GM12878 (cell line): ENCODE results near the gene MUC13. TPM values are rescaled to one million over a fixed set of nuclear protein-coding genes. Genes with fewer than 3 reads are reported as not detected.

Experiments
- ATAC-seq: fragments of 200-7000 bp; cut with Tn5 transposase; 3 replicates; pipeline ENCODE4 v1.9.1; 2020; ENCODE audit warnings: mild to moderate bottlenecking, moderate library complexity
- BruUV-seq: library from RNA; stranded (reverse); fragments of 400-500 nt; replicated peaks from 2 replicates; lab custom pipeline; 2021; lab: Mats Ljungman, UMichigan
- CTCF ChIA-PET: fragments of 300-600 bp; sonication (Branson Sonifier 250); formaldehyde crosslinking; extraction: SDS; loops from one replicate; lab custom pipeline; 2021; ENCODE audit warnings: inconsistent platforms; lab: Yijun Ruan, JAX
- POLR2A ChIA-PET: fragments of 350-600 bp; formaldehyde crosslinking; extraction: SDS; loops from one replicate; lab custom pipeline; 2021; ENCODE audit warnings: inconsistent platforms; lab: Charles Lee
- RAD21 ChIA-PET: fragments of 300-600 bp; sonication (Branson Sonifier 250); formaldehyde crosslinking; loops from one replicate; lab custom pipeline; 2023; ENCODE audit warnings: antibody characterized with exemption; ENCODE audit not compliant: unreplicated experiment; lab: Charles Lee
- SMC1A ChIA-PET: fragments of 300-600 bp; sonication (Branson Sonifier 250); formaldehyde crosslinking; loops from one replicate; lab custom pipeline; 2023; ENCODE audit not compliant: unreplicated experiment, uncharacterized antibody; lab: Charles Lee
- DNase-seq: peaks from one replicate; pipeline ENCODE4 v3.0.0-alpha.2; 2011; ENCODE audit warnings: low read depth, low spot score
- FAIRE-seq: peaks from 3 replicates; lab custom pipeline; 2011; peaks lifted over from hg19 to GRCh38; lab: Jason Lieb, UNC
- H2AFZ ChIP-seq: 2 replicates; pipeline ENCODE4 v1.6.0; 2011; ENCODE audit warnings: low read depth, low read length, control low read depth; ENCODE audit not compliant: control insufficient read depth
- H3K27ac ChIP-seq: 2 replicates; pipeline ENCODE4 v1.5.1; 2011; ENCODE audit warnings: control low read depth; ENCODE audit not compliant: control insufficient read depth, insufficient read depth
- H3K27me3 ChIP-seq, 2 experiments: replicated peaks in 1 of 2; 2 replicates each; pipeline versions ENCODE4 v1.6.0 to v1.6.1; 2011; ENCODE audit warnings: low read length in 1 of 2; ENCODE audit not compliant: control insufficient read depth in 2 of 2, insufficient read depth in 2 of 2
- H3K36me3 ChIP-seq, 2 experiments: 2 replicates each; pipeline ENCODE4 v1.5.1; 2011; ENCODE audit warnings: low read length in 1 of 2; ENCODE audit not compliant: control insufficient read depth in 2 of 2, insufficient read depth in 2 of 2
- H3K4me1 ChIP-seq: 2 replicates; pipeline ENCODE4 v1.6.1; 2011; ENCODE audit warnings: mild to moderate bottlenecking, low read length, moderate library complexity, mixed read lengths; ENCODE audit not compliant: control insufficient read depth, insufficient read depth
- H3K4me2 ChIP-seq: 2 replicates; pipeline ENCODE4 v1.6.0; 2011; ENCODE audit warnings: control low read depth; ENCODE audit not compliant: control insufficient read depth, insufficient read depth
- H3K4me3 ChIP-seq: fragments of 200-600 bp; sonication (generic); 2 replicates; pipeline ENCODE4 v1.5.1; 2016
- H3K79me2 ChIP-seq: 2 replicates; pipeline ENCODE4 v1.6.0; 2011; ENCODE audit warnings: low read length; ENCODE audit not compliant: control insufficient read depth, insufficient read depth
- H3K9ac ChIP-seq: 2 replicates; pipeline ENCODE4 v1.8.0; 2011; ENCODE audit warnings: low read length, control low read depth, mixed read lengths; ENCODE audit not compliant: control insufficient read depth, insufficient read depth
- H3K9me3 ChIP-seq: replicated peaks from 3 replicates; pipeline ENCODE4 v1.5.1; 2011; ENCODE audit warnings: mild to moderate bottlenecking, low read length; ENCODE audit not compliant: control insufficient read depth, insufficient read depth
- H4K20me1 ChIP-seq: 2 replicates; pipeline ENCODE4 v1.6.0; 2011; ENCODE audit not compliant: control insufficient read depth, insufficient read depth
- FOXK2 ChIP-seq: fragments of 450-650 bp; IDR thresholded peaks from 2 replicates; pipeline ENCODE4 v1.6.1; 2017; ENCODE audit warnings: mild to moderate bottlenecking, moderate library complexity
- IRF3 ChIP-seq: fragments of 450-650 bp; IDR thresholded peaks from 2 replicates; pipeline ENCODE4 v1.6.1; 2014; ENCODE audit warnings: mild to moderate bottlenecking
- KAT2A ChIP-seq: conservative IDR thresholded peaks from 2 replicates; pipeline ENCODE4 v1.6.1; 2011; ENCODE audit warnings: low read depth, low read length; ENCODE audit not compliant: control insufficient read depth
- MEF2B ChIP-seq: fragments of 450-650 bp; IDR thresholded peaks from 2 replicates; pipeline ENCODE4 v1.6.1; 2018; ENCODE audit warnings: mild to moderate bottlenecking, moderate library complexity; ENCODE audit not compliant: partially characterized antibody, poor library complexity, severe bottlenecking
- MLLT1 ChIP-seq: fragments of 450-650 bp; IDR thresholded peaks from 2 replicates; pipeline ENCODE4 v1.6.1; 2016; ENCODE audit warnings: mild to moderate bottlenecking
- NBN ChIP-seq: fragments of 450-650 bp; IDR thresholded peaks from 2 replicates; pipeline ENCODE4 v1.6.1; 2016
- PML ChIP-seq: IDR thresholded peaks from 2 replicates; pipeline ENCODE4 v1.6.1; 2012; ENCODE audit warnings: low read length, inconsistent platforms
- SMAD5 ChIP-seq: IDR thresholded peaks from 2 replicates; pipeline ENCODE4 v1.6.1; 2016; ENCODE audit warnings: antibody characterized with exemption, low read depth
- STAT1 ChIP-seq: fragments of 450-650 bp; conservative IDR thresholded peaks from 2 replicates; pipeline ENCODE4 v1.6.1; 2014; ENCODE audit warnings: antibody characterized with exemption, mild to moderate bottlenecking
- ZNF24 ChIP-seq: fragments of 450-650 bp; IDR thresholded peaks from 2 replicates; pipeline ENCODE4 v1.6.1; 2017; ENCODE audit warnings: antibody characterized with exemption, mild to moderate bottlenecking
- WGBS: methylation state at CpG from one replicate; pipeline ENCODE4 v1.1.6; 2016; ENCODE audit warnings: low lambda C conversion rate; ENCODE audit not compliant: insufficient replicate concordance, insufficient coverage; ENCODE audit errors: missing lambda C conversion rate; 5-methylcytosine and 5-hydroxymethylcytosine counted together
- in situ Hi-C: fragments of 300-500 bp; cut with MboI; formaldehyde crosslinking; loops from 9 replicates; pipeline ENCODE4 v1.14.3; 2018; ENCODE audit warnings: mixed read lengths
- intact Hi-C: fragments of 100-400 bp; cut with micrococcal nuclease; formaldehyde crosslinking; loops from one replicate; pipeline ENCODE4 v1.14.2; 2022; ENCODE audit not compliant: unreplicated experiment
- polyA plus RNA-seq, 11 experiments: library from polyadenylated mRNA; depleted of rRNA in 4 of 11; unstranded in 6 of 11; stranded (reverse) in 5 of 11; fragments of >200 nt; fragmentation: Nextera tagmentation in 4 of 11; fragmentation: Illumina TruSeq in 1 of 11; extraction: Ambion mirVana in 4 of 11; extraction: Trizol in 1 of 11; gene quantifications; 1 replicate in 1 of 11; 2 replicates in 10 of 11; pipeline versions ENCODE4 v1.2.1 to v1.2.3, GENCODE V29; 2011 to 2016; ENCODE audit warnings: inconsistent platforms in 2 of 11, missing spikeins in 2 of 11, low read depth in 1 of 11
- total RNA-seq, 4 experiments: library from RNA; depleted of rRNA in 3 of 4; stranded (reverse); fragments of >200 nt in 3 of 4; fragmentation: Illumina TruSeq in 1 of 4; extraction: Trizol in 1 of 4; gene quantifications; 2 replicates each; pipeline versions ENCODE4 v1.2.1 to v1.2.3, GENCODE V29; 2013 to 2021
- TF ChIP-seq, protein P1 (sequence below): fragments of 450-650 bp; IDR thresholded peaks from 2 replicates; pipeline ENCODE4 v1.6.1; 2017; ENCODE audit warnings: antibody characterized with exemption, mild to moderate bottlenecking, moderate library complexity

The MUC13 gene
- total and polyA plus RNA-seq, 10 of the 15 experiments (the other 5 are each of a cell fraction or from before 2014, with no cell fraction given): 0.27 to 60.1 (median 0.76) TPM

DNA sequence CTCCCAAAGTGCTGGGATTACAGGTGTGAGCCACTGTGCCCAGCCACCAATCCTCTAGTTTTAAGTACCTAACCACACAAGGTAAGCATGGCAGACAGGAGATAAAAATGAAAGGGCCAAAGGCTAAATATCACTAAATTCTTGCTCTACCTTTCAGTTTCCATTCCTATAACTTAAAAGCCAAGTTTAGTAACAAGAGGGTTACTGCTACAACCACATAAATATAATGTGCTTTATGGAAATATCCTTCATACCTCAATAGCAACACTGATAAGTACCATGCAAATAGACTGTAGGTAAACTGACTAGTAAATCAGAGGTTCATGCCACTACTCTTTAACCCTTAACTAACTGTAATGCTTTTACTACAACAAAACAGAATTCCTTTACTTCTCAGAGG lies 38.7 kb upstream of the MUC13 start:
- Histone ChIP-seq H3K4me3 (no peak overlapping the region), H3K27ac (no peak overlapping the region), H3K9ac (no peak overlapping the region), H3K4me2 (no peak overlapping the region), H3K36me3 (peaks cover 5 to 12% of the 10 kb centered on the region in 2 experiments), H3K27me3 (no peaks in the 10 kb centered on the region), H3K4me1 (no peaks in the 10 kb centered on the region), H3K9me3 (no peaks in the 10 kb centered on the region)
- ChIA-PET SMC1A (interaction anchor here (0.8 kb wide), 1 partner anchor 9 kb away, joined by 3 read pairs; no protein-coding TSS in a partner anchor), RAD21 (interaction anchor here (0.9 kb wide), 1 partner anchor 40 kb away, joined by 3 read pairs; no protein-coding TSS in a partner anchor), POLR2A (no interaction called here), CTCF (interaction anchor here (0.6 kb wide), 1 partner anchor 346 kb away, joined by 3 read pairs; no protein-coding TSS in a partner anchor)
- intact Hi-C loops: no loop called here
- in situ Hi-C loops: no loop called here
- FAIRE-seq (no peak), DNase-seq (no peak), ATAC-seq (no peak)
- no TSS peak for BruUV-seq
- TF ChIP-seq MLLT1 (no peak), STAT1 (no peak), FOXK2 (no peak)
- TF ChIP-seq, all 136 proteins: peak for 0
- H3K79me2 ChIP-seq: no peaks in the 10 kb centered on the region
- no peak overlapping the region for H2AFZ ChIP-seq
- no peaks in the 10 kb centered on the region for H4K20me1 ChIP-seq

GRCh38 chr3:124972457-124972856 lies 37.9 kb upstream of the MUC13 start:
- ChIA-PET SMC1A (interaction anchor here (0.8 to 1.3 kb wide), 3 partner anchors 37 to 51 kb away, joined by 3 to 5 read pairs (median 4); partner anchors contain the start of gene MUC13), RAD21 (interaction anchor here (0.9 to 1.1 kb wide), 2 partner anchors 44 to 211 kb away, joined by 3 read pairs; no protein-coding TSS in a partner anchor), POLR2A (no interaction called here), CTCF (interaction anchor here (1.0 to 1.4 kb wide), 3 partner anchors 23 to 44 kb away, joined by 3 to 4 read pairs (median 3); no protein-coding TSS in a partner anchor)
- no TSS peak for BruUV-seq
- H2AFZ ChIP-seq: no peak overlapping the region
- H3K27ac ChIP-seq: no peak overlapping the region
- H3K9ac ChIP-seq: no peak overlapping the region
- no peak for DNase-seq
- no peaks in the 10 kb centered on the region for H4K20me1 ChIP-seq
- ATAC-seq: no peak
- no peak overlapping the region for H3K4me2 ChIP-seq
- H3K9me3 ChIP-seq: no peaks in the 10 kb centered on the region
- WGBS: 95% methylated on average over 3 of the region's 3 CpGs
- H3K36me3 ChIP-seq: peaks cover 3 to 16% of the 10 kb centered on the region in 2 experiments
- intact Hi-C loops (no loop called here), in situ Hi-C loops (no loop called here)
- H3K27me3 ChIP-seq: no peaks in the 10 kb centered on the region
- H3K4me3 ChIP-seq: no peak overlapping the region
- H3K79me2 ChIP-seq: no peaks in the 10 kb centered on the region
- H3K4me1 ChIP-seq: no peaks in the 10 kb centered on the region
- no peak for FAIRE-seq
- TF ChIP-seq NBN (no peak), SMAD5 (no peak), KAT2A (no peak), ZNF24 (no peak), IRF3 (no peak), PML (no peak), MEF2B (no peak)
- TF ChIP-seq, protein P1, sequence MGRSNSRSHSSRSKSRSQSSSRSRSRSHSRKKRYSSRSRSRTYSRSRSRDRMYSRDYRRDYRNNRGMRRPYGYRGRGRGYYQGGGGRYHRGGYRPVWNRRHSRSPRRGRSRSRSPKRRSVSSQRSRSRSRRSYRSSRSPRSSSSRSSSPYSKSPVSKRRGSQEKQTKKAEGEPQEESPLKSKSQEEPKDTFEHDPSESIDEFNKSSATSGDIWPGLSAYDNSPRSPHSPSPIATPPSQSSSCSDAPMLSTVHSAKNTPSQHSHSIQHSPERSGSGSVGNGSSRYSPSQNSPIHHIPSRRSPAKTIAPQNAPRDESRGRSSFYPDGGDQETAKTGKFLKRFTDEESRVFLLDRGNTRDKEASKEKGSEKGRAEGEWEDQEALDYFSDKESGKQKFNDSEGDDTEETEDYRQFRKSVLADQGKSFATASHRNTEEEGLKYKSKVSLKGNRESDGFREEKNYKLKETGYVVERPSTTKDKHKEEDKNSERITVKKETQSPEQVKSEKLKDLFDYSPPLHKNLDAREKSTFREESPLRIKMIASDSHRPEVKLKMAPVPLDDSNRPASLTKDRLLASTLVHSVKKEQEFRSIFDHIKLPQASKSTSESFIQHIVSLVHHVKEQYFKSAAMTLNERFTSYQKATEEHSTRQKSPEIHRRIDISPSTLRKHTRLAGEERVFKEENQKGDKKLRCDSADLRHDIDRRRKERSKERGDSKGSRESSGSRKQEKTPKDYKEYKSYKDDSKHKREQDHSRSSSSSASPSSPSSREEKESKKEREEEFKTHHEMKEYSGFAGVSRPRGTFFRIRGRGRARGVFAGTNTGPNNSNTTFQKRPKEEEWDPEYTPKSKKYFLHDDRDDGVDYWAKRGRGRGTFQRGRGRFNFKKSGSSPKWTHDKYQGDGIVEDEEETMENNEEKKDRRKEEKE: no peak
